ENCODE data around the gene NARF. TPM values are rescaled to one million over a fixed set of nuclear protein-coding genes. Genes with fewer than 3 reads are reported as not detected.
"Not testable (repeated sequence)": the region's sequence is repeated elsewhere in the genome, so short reads cannot be mapped to it uniquely, and the experiment has no call there.

NARF gene
- polyA plus RNA-seq (ENCODE audit: insufficient read length in 3 of 3), result 10 to 100 TPM; 88.2 to 99.3 (median 94.8) TPM
- long read RNA-seq, donor 1, transcript NARF-201 (11 exons, 3,949 nt), result major isoform, 6 of 8 reads
- long read RNA-seq, donor 1, partial matches to known transcripts, result 0 of 8 reads
- long read RNA-seq, donor 1, other reads (novel, unspliced or antisense), result 0 of 8 reads
- long read RNA-seq, donor 2, transcript NARF-201 (11 exons, 3,949 nt), result major isoform, 5 of 12 reads
- long read RNA-seq, donor 2, partial matches to known transcripts, result 6 of 12 reads
- long read RNA-seq, donor 2, other reads (novel, unspliced or antisense), result 0 of 12 reads
- long read RNA-seq, donor 3, transcript NARF-201 (11 exons, 3,949 nt), result major isoform, 8 of 17 reads
- long read RNA-seq, donor 3, partial matches to known transcripts, result 0 of 17 reads
- long read RNA-seq, donor 3, other reads (novel, unspliced or antisense), result 8 of 17 reads
- long read RNA-seq, donor 4, transcript NARF-201 (11 exons, 3,949 nt), result major isoform, 10 of 13 reads
- long read RNA-seq, donor 4, partial matches to known transcripts, result 0 of 13 reads
- long read RNA-seq, donor 4, other reads (novel, unspliced or antisense), result 0 of 13 reads
- long read RNA-seq, donor 5, result 0 reads
- long read RNA-seq, donor 6, transcript NARF-201 (11 exons, 3,949 nt), result major isoform, 10 of 10 reads
- long read RNA-seq, donor 6, partial matches to known transcripts, result 0 of 10 reads
- long read RNA-seq, donor 6, other reads (novel, unspliced or antisense), result 0 of 10 reads
- long read RNA-seq, donor 7, transcript NARF-201 (11 exons, 3,949 nt), result major isoform, 8 of 14 reads
- long read RNA-seq, donor 7, partial matches to known transcripts, result 5 of 14 reads
- long read RNA-seq, donor 7, other reads (novel, unspliced or antisense), result 0 of 14 reads
- long read RNA-seq, donor 8, result 0 reads
- long read RNA-seq, donor 9, transcript NARF-201 (11 exons, 3,949 nt), result major isoform, 9 of 15 reads
- long read RNA-seq, donor 9, partial matches to known transcripts, result 0 of 15 reads
- long read RNA-seq, donor 9, other reads (novel, unspliced or antisense), result 6 of 15 reads
- long read RNA-seq, donor 10, transcript NARF-201 (11 exons, 3,949 nt), result major isoform, 7 of 14 reads
- long read RNA-seq, donor 10, partial matches to known transcripts, result 0 of 14 reads
- long read RNA-seq, donor 10, other reads (novel, unspliced or antisense), result 7 of 14 reads
- long read RNA-seq, donor 11, transcript NARF-201 (11 exons, 3,949 nt), result major isoform, 7 of 15 reads
- long read RNA-seq, donor 11, partial matches to known transcripts, result 0 of 15 reads
- long read RNA-seq, donor 11, other reads (novel, unspliced or antisense), result 8 of 15 reads
- long read RNA-seq, donor 12, partial matches to known transcripts, result 0 of 4 reads
- long read RNA-seq, donor 12, other reads (novel, unspliced or antisense), result 0 of 4 reads
- long read RNA-seq, donor 13, result 0 reads
- long read RNA-seq, donor 14, transcript NARF-201 (11 exons, 3,949 nt), result major isoform, 12 of 13 reads
- long read RNA-seq, donor 14, partial matches to known transcripts, result 0 of 13 reads
- long read RNA-seq, donor 14, other reads (novel, unspliced or antisense), result 0 of 13 reads
- long read RNA-seq, donor 15, partial matches to known transcripts, result 0 of 3 reads
- long read RNA-seq, donor 15, other reads (novel, unspliced or antisense), result 0 of 3 reads
- long read RNA-seq, donor 16, transcript NARF-201 (11 exons, 3,949 nt), result major isoform, 30 of 68 reads
- long read RNA-seq, donor 16, partial matches to known transcripts, result 25 of 68 reads
- long read RNA-seq, donor 16, other reads (novel, unspliced or antisense), result 8 of 68 reads

GRCh38 chr17:82458179-82458884 lies at the start of gene NARF:
TSS of gene NARF (plus strand) at chr17:82458741. CDS start at chr17:82458804, 63 bp downstream.
- peak; percentile 85 to 98 (median 96) for DNase-seq (ENCODE audit: extremely low read depth in 1 of 11, low read depth in 9 of 11, low spot score in 4 of 11)

GRCh38 chr17:82408938-82409318 lies 49.6 kb upstream of the NARF start:
- no peak for DNase-seq (ENCODE audit: extremely low read depth in 1 of 11, low read depth in 9 of 11, low spot score in 4 of 11)

GRCh38 chr17:82410014-82410716 lies 48.4 kb upstream of the NARF start:
- no peak for DNase-seq (ENCODE audit: extremely low read depth in 1 of 11, low read depth in 9 of 11, low spot score in 4 of 11)

- no peak for DNase-seq (ENCODE audit: extremely low read depth in 1 of 11, low read depth in 9 of 11, low spot score in 4 of 11)
Measured at GRCh38 chr17:82411396-82412053, 47.0 kb upstream of the NARF start.

GRCh38 chr17:82412081-82412480 lies 46.5 kb upstream of the NARF start:
- not testable (repeated sequence) for DNase-seq (ENCODE audit: extremely low read depth in 1 of 11, low read depth in 9 of 11, low spot score in 4 of 11)

- DNase-seq (ENCODE audit: extremely low read depth in 1 of 11, low read depth in 9 of 11, low spot score in 4 of 11), result no peak
Measured at GRCh38 chr17:82412535-82413520, 45.7 kb upstream of the NARF start.

- peak in 10 of 11 donors; percentile 59 to 78 (median 67) for DNase-seq (ENCODE audit: extremely low read depth in 1 of 11, low read depth in 9 of 11, low spot score in 4 of 11)
Measured at GRCh38 chr17:82414548-82415281, 43.8 kb upstream of the NARF start.

GRCh38 chr17:82415336-82415735 lies 43.2 kb upstream of the NARF start:
- DNase-seq (ENCODE audit: extremely low read depth in 1 of 11, low read depth in 9 of 11, low spot score in 4 of 11), result no peak

GRCh38 chr17:82415786-82416185 lies 42.8 kb upstream of the NARF start:
- DNase-seq (ENCODE audit: extremely low read depth in 1 of 11, low read depth in 9 of 11, low spot score in 4 of 11), result no peak

GRCh38 chr17:82416264-82416663 lies 42.3 kb upstream of the NARF start:
- no peak for DNase-seq (ENCODE audit: extremely low read depth in 1 of 11, low read depth in 9 of 11, low spot score in 4 of 11)

- no peak for DNase-seq (ENCODE audit: extremely low read depth in 1 of 11, low read depth in 9 of 11, low spot score in 4 of 11)
Measured at GRCh38 chr17:82416771-82417170, 41.8 kb upstream of the NARF start.

GRCh38 chr17:82418001-82418986 lies 40.2 kb upstream of the NARF start, which contains the start of the genes HEXD and OGFOD3:
TSS of gene HEXD (plus strand) at chr17:82418347. CDS start at chr17:82419800, 1,453 bp downstream.
TSS of gene OGFOD3 (minus strand) at chr17:82418586. CDS start at chr17:82418485, 101 bp downstream.
- DNase-seq (ENCODE audit: extremely low read depth in 1 of 11, low read depth in 9 of 11, low spot score in 4 of 11), result peak in 10 of 11 donors; percentile 70 to 86 (median 80)

- no peak for DNase-seq (ENCODE audit: extremely low read depth in 1 of 11, low read depth in 9 of 11, low spot score in 4 of 11)
Measured at GRCh38 chr17:82419540-82419939, 39.0 kb upstream of the NARF start.
